Pancreas (tissue), 10 donors: ENCODE measurements around the gene UBFD1. TPM values are rescaled to one million over a fixed set of nuclear protein-coding genes. Genes with fewer than 3 reads are reported as not detected.
A peak's percentile ranks its signal among the peaks of the same experiment; 100 is the strongest.
"Not testable (repeated sequence)": the region's sequence is repeated elsewhere in the genome, so short reads cannot be mapped to it uniquely, and the experiment has no call there.

Source experiments
- ATAC-seq, 4 donors: fragments of 200-7000 bp; cut with Tn5 transposase; one replicate each; pipeline versions ENCODE4 v1.8.0 to v1.9.1; 2020; ENCODE audit warnings: mild to moderate bottlenecking in 4 of 4, moderate library complexity in 4 of 4
- DNase-seq, 6 donors: peaks; one replicate each; pipeline ENCODE4 v3.0.0-alpha.2; 2020
- FAIRE-seq: peaks from 2 replicates; lab custom pipeline; 2012; peaks lifted over from hg19 to GRCh38; lab: Jason Lieb, UNC
- H3K27ac ChIP-seq, 4 donors: fragments of 200-600 bp; sonication (generic); 1 replicate in 3 of 4; 2 replicates in 1 of 4; pipeline versions ENCODE4 v1.5.0 to v1.8.0; 2020
- H3K27me3 ChIP-seq, 4 donors: fragments of 200-600 bp; one replicate each; pipeline ENCODE4 v1.8.0; 2021
- H3K36me3 ChIP-seq, 3 donors: fragments of 200-600 bp; sonication (generic) in 1 of 3; one replicate each; pipeline versions ENCODE4 v1.5.0 to v1.8.0; 2020 to 2021
- H3K4me1 ChIP-seq, 3 donors: fragments of 200-600 bp; one replicate each; pipeline ENCODE4 v1.8.0; 2021
- H3K4me3 ChIP-seq, 4 donors: fragments of 200-600 bp; sonication (generic) in 2 of 4; one replicate each; pipeline versions ENCODE4 v1.5.0 to v1.8.0; 2020 to 2021
- H3K9me3 ChIP-seq, 4 donors: fragments of 200-600 bp; one replicate each; pipeline ENCODE4 v1.8.0; 2021
- CTCF ChIP-seq, 4 donors: fragments of 200-600 bp; sonication (generic) in 3 of 4; IDR thresholded peaks; one replicate each; pipeline versions ENCODE4 v1.5.0 to v1.8.0; 2021; ENCODE audit warnings: antibody characterized with exemption in 4 of 4
- WGBS, 2 donors: extraction: QIAGEN DNeasy Blood & Tissue Kit; methylation state at CpG; one replicate each; pipeline ENCODE4 v1.1.7; 2013; 5-methylcytosine and 5-hydroxymethylcytosine counted together
- intact Hi-C, 3 donors: fragments of 100-400 bp; cut with DNase I; formaldehyde crosslinking; loops; one replicate each; pipeline versions ENCODE4 v1.11.1 to v1.14.2; 2022
- polyA plus RNA-seq, 2 donors: library from polyadenylated mRNA; stranded (reverse); fragments of 200-250 nt; gene quantifications; one replicate each; pipeline ENCODE4 v1.2.3, GENCODE V29; 2013
- total RNA-seq, 6 donors: library from RNA; stranded (reverse); fragmentation: NEBNext Ultra II Directional in 4 of 6; extraction: Animal tissue kit (Norgen Biotek cat#: 25700) in 4 of 6; gene quantifications; one replicate each; pipeline versions ENCODE4 v1.2.1 to v1.2.4, GENCODE V29; 2021 to 2023
- donor health status: healthy with polysubstance abuse.
- donor health status: DM: no; HTN: no; CAD: no; lungs with moderate emphysema.
- donor health status: DM: no; HTN: no; CAD: no.
- donor health status: control.
- donor health status: control.
- donor health status: Bipolar disorder and iron deficiency.
- donor health status: DM: yes; HTN: yes; CAD: no.
- donor health status: DM: no; HTN: no; CAD: no.
- donor health status: DM: no; HTN: no; CAD: no.
- donor health status: DM: yes; HTN: yes; CAD: no.

The UBFD1 gene
- total and polyA plus RNA-seq, 8 donors = 5.9 to 38.2 (median 17.6) TPM

GRCh38 chr16:23510164-23510914 lies 47.2 kb upstream of the UBFD1 start, which contains the start of gene GGA2:
Gene GGA2, minus strand, starts transcription at chr16:23510494. Its CDS starts 83 bp downstream, at chr16:23510411.
- H3K4me1 ChIP-seq = peaks cover 1 to 23% (median 4%) of the 10 kb centered on the region in 3 donors
- ATAC-seq (peak; percentile 84 to 92 (median 90)), DNase-seq (peak; percentile 79 to 94 (median 88)), FAIRE-seq (no peak)
- WGBS, 2 donors = 0 to 1% methylated on average over 48 to 71 of the region's 71 CpGs
- intact Hi-C loops = no loop called here
- no peaks in the 10 kb centered on the region for H3K9me3 ChIP-seq
- peaks cover 0 to 3% (median 0%) of the 10 kb centered on the region in 3 donors for H3K36me3 ChIP-seq
- no peak for TF ChIP-seq CTCF (IDR thresholded peaks at IDR 0.05)
- H3K4me3 ChIP-seq = peak within 1 kb of the TSS; percentile 80 to 96 (median 92)
- peak within 1 kb of the TSS; percentile 85 to 92 (median 88) for H3K27ac ChIP-seq
- no peaks in the 10 kb centered on the region for H3K27me3 ChIP-seq

DNA sequence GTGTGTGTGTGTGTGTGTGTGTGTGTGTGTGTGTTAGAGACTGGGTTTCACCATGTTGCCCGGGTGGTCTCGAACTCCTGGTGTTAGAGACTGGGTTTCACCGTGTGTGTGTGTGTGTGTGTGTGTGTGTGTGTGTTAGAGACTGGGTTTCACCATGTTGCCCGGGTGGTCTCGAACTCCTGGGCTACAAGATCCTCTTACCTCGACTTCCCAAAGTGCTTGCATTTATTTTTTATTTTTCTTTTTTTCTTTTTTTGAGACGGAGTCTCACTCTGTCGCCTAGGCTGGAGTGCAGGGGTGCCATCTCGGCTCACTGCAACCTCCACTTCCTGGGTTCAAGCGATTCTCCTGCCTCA lies 46.6 kb upstream of the UBFD1 start:
- H3K27me3 ChIP-seq, H3K36me3 ChIP-seq, intact Hi-C loops, H3K9me3 ChIP-seq, FAIRE-seq, ATAC-seq, DNase-seq: not testable (repeated sequence)
- peaks cover 0 to 18% (median 0%) of the 10 kb centered on the region in 3 donors for H3K4me1 ChIP-seq
- WGBS, 2 donors = 70 to 75% methylated on average over 10 of the region's 10 CpGs
- H3K4me3 ChIP-seq = peak overlapping the region in 3 of 4 donors; percentile 90 to 96 (median 94)
- H3K27ac ChIP-seq = peak overlapping the region in 1 of 4 donors; percentile 92

- Histone ChIP-seq H3K4me1 (peaks cover 0 to 15% (median 0%) of the 10 kb centered on the region in 3 donors), H3K27ac (no peak overlapping the region), H3K27me3 (no peaks in the 10 kb centered on the region), H3K36me3 (peaks cover 0 to 3% (median 0%) of the 10 kb centered on the region in 3 donors), H3K9me3 (no peaks in the 10 kb centered on the region), H3K4me3 (no peak overlapping the region)
- TF ChIP-seq CTCF (IDR thresholded peaks at IDR 0.05) = no peak
- no peak for DNase-seq
- 51 to 53% methylated on average over 7 of the region's 7 CpGs for WGBS, 2 donors
- intact Hi-C loops = no loop called here
- FAIRE-seq = no peak
- ATAC-seq = no peak
Observed at GRCh38 chr16:23511731-23512130, 45.8 kb upstream of the UBFD1 start.

DNA sequence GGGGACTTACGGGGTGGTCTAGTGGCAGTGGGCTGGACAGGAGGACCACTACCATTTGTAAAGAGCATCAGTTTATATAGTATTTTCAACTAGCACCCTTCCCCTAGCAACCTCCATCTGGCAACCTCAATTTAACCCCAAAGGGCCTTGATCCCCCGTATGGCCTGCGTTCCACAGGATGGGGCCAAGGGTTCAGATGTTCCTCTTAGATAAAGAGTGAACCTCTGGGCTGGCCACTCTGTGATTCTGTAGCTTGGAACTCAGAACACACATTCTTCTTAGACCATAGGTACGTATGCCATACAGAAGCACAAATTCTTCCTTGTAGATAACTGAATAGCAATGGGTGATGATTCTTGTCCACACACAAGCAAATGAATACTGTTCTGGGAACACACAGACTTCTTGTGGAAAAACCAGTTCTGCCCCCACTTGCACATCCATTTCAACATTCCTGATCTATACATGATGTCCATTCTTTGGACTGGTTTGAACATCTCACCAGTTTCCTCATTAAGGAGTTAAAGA lies 45.3 kb upstream of the UBFD1 start:
- DNase-seq (no peak), FAIRE-seq (no peak), ATAC-seq (no peak)
- no peaks in the 10 kb centered on the region for H3K9me3 ChIP-seq
- peaks cover 0 to 10% (median 0%) of the 10 kb centered on the region in 3 donors for H3K4me1 ChIP-seq
- intact Hi-C loops = no loop called here
- 83 to 88% methylated on average over 4 of the region's 4 CpGs for WGBS, 2 donors
- TF ChIP-seq CTCF (IDR thresholded peaks at IDR 0.05) = no peak
- H3K27ac ChIP-seq = no peak overlapping the region
- H3K36me3 ChIP-seq = peaks cover 0 to 3% (median 0%) of the 10 kb centered on the region in 3 donors
- H3K27me3 ChIP-seq = no peaks in the 10 kb centered on the region
- H3K4me3 ChIP-seq = no peak overlapping the region

- WGBS, 2 donors = 81 to 86% methylated on average over 7 of the region's 7 CpGs
- no peak for ATAC-seq
- no peak overlapping the region for H3K4me3 ChIP-seq
- no peak overlapping the region for H3K27ac ChIP-seq
- intact Hi-C loops = no loop called here
- H3K36me3 ChIP-seq = peaks cover 0 to 3% (median 0%) of the 10 kb centered on the region in 3 donors
- H3K9me3 ChIP-seq = no peaks in the 10 kb centered on the region
- H3K27me3 ChIP-seq = no peaks in the 10 kb centered on the region
- no peaks in the 10 kb centered on the region for H3K4me1 ChIP-seq
- FAIRE-seq = no peak
- no peak for TF ChIP-seq CTCF (IDR thresholded peaks at IDR 0.05)
- no peak for DNase-seq
Observed at GRCh38 chr16:23514381-23515152, 43.0 kb upstream of the UBFD1 start.
